SJSA1 (cell line): ENCODE results near the gene ADPRM. TPM values are rescaled to one million over a fixed set of nuclear protein-coding genes. Genes with fewer than 3 reads are reported as not detected.

Experiments used
- DNase-seq, 2 experiments: peaks; one replicate each; pipeline ENCODE4 v3.0.0-alpha.2; 2015 to 2020; ENCODE audit warnings: low spot score in 2 of 2, low read depth in 1 of 2
- H3K27ac ChIP-seq: fragments of 250-450 bp; sonication (Bioruptor Pico); 2 replicates; pipeline ENCODE4 v1.5.1; 2020; ENCODE audit warnings: mild to moderate bottlenecking, moderate library complexity
- H3K27me3 ChIP-seq: fragments of 250-450 bp; sonication (Bioruptor Pico); replicated peaks from 2 replicates; pipeline ENCODE4 v1.5.1; 2020; ENCODE audit warnings: mild to moderate bottlenecking, moderate library complexity
- H3K36me3 ChIP-seq: fragments of 250-450 bp; sonication (Bioruptor Pico); 2 replicates; pipeline ENCODE4 v1.5.1; 2020; ENCODE audit warnings: mild to moderate bottlenecking
- H3K4me1 ChIP-seq: fragments of 250-450 bp; sonication (Bioruptor Pico); replicated peaks from 2 replicates; pipeline ENCODE4 v1.6.1; 2021; ENCODE audit warnings: mild to moderate bottlenecking
- H3K4me3 ChIP-seq: fragments of 250-450 bp; sonication (Bioruptor Pico); 2 replicates; pipeline ENCODE4 v1.5.1; 2020; ENCODE audit warnings: mild to moderate bottlenecking
- H3K9me3 ChIP-seq: fragments of 250-450 bp; sonication (Bioruptor Pico); replicated peaks from 2 replicates; pipeline ENCODE4 v1.5.1; 2020; ENCODE audit warnings: mild to moderate bottlenecking
- total RNA-seq: library from RNA; depleted of rRNA; stranded (reverse); fragments of >200 nt; shearing (Covaris generic); gene quantifications from 2 replicates; pipeline ENCODE4 v1.2.3, GENCODE V29; 2014; rRNA removed

The ADPRM gene
- total RNA-seq, 1 experiment from 2014 or later = 6.1 TPM

GRCh38 chr17:10755592-10756127 is 58.3 kb downstream of the ADPRM start:
- no peaks in the 10 kb centered on the region for H3K9me3 ChIP-seq
- no peaks in the 10 kb centered on the region for H3K36me3 ChIP-seq
- no peak overlapping the region for H3K27ac ChIP-seq
- no peak for DNase-seq
- H3K4me3 ChIP-seq = no peak overlapping the region
- no peaks in the 10 kb centered on the region for H3K4me1 ChIP-seq
- H3K27me3 ChIP-seq = no peaks in the 10 kb centered on the region

DNA sequence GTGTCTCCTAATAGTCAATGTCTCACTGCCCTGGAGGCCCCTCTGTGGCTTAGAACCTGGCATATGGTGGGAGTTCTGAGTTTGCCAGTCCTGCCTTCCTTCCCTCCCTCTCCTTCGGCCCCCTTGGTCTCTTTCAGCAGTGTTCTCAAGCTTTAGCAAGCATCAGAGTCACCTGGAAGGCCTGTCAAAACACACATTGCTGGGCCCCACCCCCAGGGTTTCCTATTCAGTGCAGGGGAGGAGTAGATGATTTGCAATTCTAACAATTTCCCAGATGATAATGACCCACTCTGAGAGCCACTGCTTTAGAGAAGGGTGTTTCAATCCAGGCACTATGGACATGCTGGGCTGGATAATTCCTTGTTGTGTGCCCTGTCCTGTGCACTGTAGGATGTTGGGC is 58.8 kb downstream of the ADPRM start:
- Histone ChIP-seq H3K27ac (no peak overlapping the region), H3K4me1 (no peaks in the 10 kb centered on the region), H3K4me3 (no peak overlapping the region), H3K36me3 (no peaks in the 10 kb centered on the region), H3K9me3 (no peaks in the 10 kb centered on the region), H3K27me3 (no peaks in the 10 kb centered on the region)
- DNase-seq = no peak

DNA sequence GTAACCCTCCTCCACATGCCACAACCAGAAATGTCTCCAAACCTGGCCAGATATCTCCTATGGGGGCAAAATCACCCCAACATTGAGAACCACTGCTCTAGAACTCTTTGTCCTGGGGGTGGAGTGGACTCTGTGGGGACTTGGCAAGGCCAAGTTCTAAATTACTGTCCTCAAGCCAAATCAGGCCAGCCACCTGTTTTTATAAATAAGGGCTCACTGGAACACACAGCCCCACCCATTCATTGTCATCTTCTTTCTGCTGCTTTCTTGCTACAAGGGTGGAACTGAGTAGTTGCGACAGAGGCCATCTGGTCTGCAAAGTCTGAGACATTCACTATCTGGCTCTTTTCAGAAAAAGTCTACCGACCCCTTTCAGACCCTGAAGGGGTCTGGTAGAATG is 59.2 kb downstream of the ADPRM start:
- H3K4me1 ChIP-seq = no peaks in the 10 kb centered on the region
- no peak overlapping the region for H3K4me3 ChIP-seq
- H3K9me3 ChIP-seq = no peaks in the 10 kb centered on the region
- H3K27ac ChIP-seq = no peak overlapping the region
- DNase-seq = no peak
- no peaks in the 10 kb centered on the region for H3K36me3 ChIP-seq
- H3K27me3 ChIP-seq = no peaks in the 10 kb centered on the region

GRCh38 chr17:10757067-10757466 is 59.7 kb downstream of the ADPRM start:
- Histone ChIP-seq H3K4me1 (no peaks in the 10 kb centered on the region), H3K27me3 (no peaks in the 10 kb centered on the region), H3K36me3 (no peaks in the 10 kb centered on the region), H3K27ac (no peak overlapping the region), H3K9me3 (no peaks in the 10 kb centered on the region), H3K4me3 (no peak overlapping the region)
- no peak for DNase-seq

DNA sequence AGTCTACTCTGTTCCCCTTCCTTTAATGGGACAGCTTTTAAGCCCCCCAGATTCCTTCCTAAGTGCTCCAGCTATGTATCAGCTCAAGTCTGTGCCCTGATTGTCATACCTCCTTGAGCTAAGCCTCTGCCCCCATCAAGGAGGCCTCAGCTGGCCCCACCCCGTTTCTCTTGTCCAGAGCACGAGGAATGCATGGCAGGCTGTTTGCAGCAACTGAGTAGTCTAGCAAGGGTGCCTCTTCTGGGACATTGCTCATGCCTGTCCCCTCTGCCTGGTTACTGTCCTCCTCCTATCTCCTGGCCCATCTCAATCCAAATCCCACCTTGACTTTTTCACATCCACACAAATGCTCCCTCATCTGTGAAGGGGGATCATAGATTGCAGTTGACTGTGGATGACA is 60.3 kb downstream of the ADPRM start:
- Histone ChIP-seq H3K4me1 (no peaks in the 10 kb centered on the region), H3K9me3 (no peaks in the 10 kb centered on the region), H3K36me3 (no peaks in the 10 kb centered on the region), H3K4me3 (no peak overlapping the region), H3K27ac (no peak overlapping the region), H3K27me3 (no peaks in the 10 kb centered on the region)
- no peak for DNase-seq

GRCh38 chr17:10758062-10758461 is 60.7 kb downstream of the ADPRM start:
- Histone ChIP-seq H3K4me1 (no peaks in the 10 kb centered on the region), H3K27ac (no peak overlapping the region), H3K9me3 (no peaks in the 10 kb centered on the region), H3K4me3 (no peak overlapping the region), H3K36me3 (no peaks in the 10 kb centered on the region), H3K27me3 (no peaks in the 10 kb centered on the region)
- DNase-seq = no peak

Other genes starting within 250 kb of the ADPRM start
- not detected in 2 replicates for gene MYH4, start 228.0 kb upstream of the ADPRM start, total RNA-seq
- not detected in 2 replicates for gene MYH1, start 179.1 kb upstream of the ADPRM start, total RNA-seq
- gene MYH2, start 147.9 kb upstream of the ADPRM start, total RNA-seq = not detected in 2 replicates
- 0.13 and 0.66 TPM in 2 replicates for gene MYH3, start 40.3 kb upstream of the ADPRM start, total RNA-seq
- gene SCO1, start 61 bp upstream of the ADPRM start, total RNA-seq = 23.5 and 27.1 TPM in 2 replicates
- 1.4 and 2.8 TPM in 2 replicates for gene TMEM220, start 32.4 kb downstream of the ADPRM start, total RNA-seq
- gene TMEM238L, start 106.5 kb downstream of the ADPRM start, total RNA-seq = not detected in 2 replicates
- gene PIRT, start 140.5 kb downstream of the ADPRM start, total RNA-seq = not detected in 2 replicates